GM12891 (cell line): ENCODE measurements around the gene LRCH1.

Experiments
- POLR2A ChIP-seq: IDR thresholded peaks from 2 replicates; pipeline ENCODE4 v1.6.1; 2011; ENCODE audit warnings: low read depth, low read length, control low read depth
- POLR2AphosphoS5 ChIP-seq: IDR thresholded peaks from 2 replicates; pipeline ENCODE4 v1.6.1; 2011; ENCODE audit warnings: low read depth, low read length, control low read depth
- TAF1 ChIP-seq: IDR thresholded peaks from 2 replicates; pipeline ENCODE4 v1.6.1; 2011; ENCODE audit warnings: low read depth, low read length, control low read depth

DNA sequence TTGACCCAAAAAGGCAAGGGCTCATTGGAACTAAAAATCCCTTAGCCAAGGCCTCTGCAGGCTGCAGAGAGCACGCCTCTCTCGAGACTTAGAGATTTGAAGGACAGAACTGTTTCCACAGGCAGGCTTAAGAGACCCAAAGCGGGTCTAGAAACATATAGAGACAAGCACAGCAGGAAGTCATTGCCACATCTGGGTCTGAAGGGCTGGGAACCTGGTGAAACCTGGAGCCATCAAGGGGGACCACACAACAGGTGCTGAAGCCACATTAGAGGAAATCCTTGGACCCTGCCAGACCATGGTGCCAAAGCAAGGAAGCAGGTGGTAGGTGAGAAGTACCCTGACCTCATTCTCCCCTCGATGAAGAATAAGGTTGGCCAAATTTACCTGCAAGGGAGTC, 33.8 kb upstream of the LRCH1 start:
- TF ChIP-seq POLR2A (no peak), POLR2AphosphoS5 (no peak), TAF1 (no peak)
